Ascending aorta (tissue), 2 donors: Measurements from ENCODE around the gene MMP25. TPM values are rescaled to one million over a fixed set of nuclear protein-coding genes. Genes with fewer than 3 reads are reported as not detected.

Experiments used
- DNase-seq, 2 donors: peaks; one replicate each; pipeline ENCODE4 v3.0.0-alpha.2; 2019; ENCODE audit warnings: low spot score in 2 of 2
- H3K27ac ChIP-seq, 2 donors: fragments of 200-600 bp; sonication (generic); one replicate each; pipeline ENCODE4 v1.5.1; 2016 to 2017; ENCODE audit warnings: mild to moderate bottlenecking in 1 of 2
- H3K27me3 ChIP-seq: fragments of 200-600 bp; sonication (generic); one replicate; pipeline ENCODE4 v1.5.1; 2017
- H3K36me3 ChIP-seq, 2 donors: fragments of 200-600 bp; sonication (generic); one replicate each; pipeline ENCODE4 v1.5.1; 2016
- H3K4me1 ChIP-seq, 2 donors: fragments of 200-600 bp; sonication (generic); one replicate each; pipeline ENCODE4 v1.5.1; 2016 to 2017; ENCODE audit warnings: mild to moderate bottlenecking in 1 of 2
- H3K4me3 ChIP-seq, 2 donors: fragments of 200-600 bp; sonication (generic); one replicate each; pipeline ENCODE4 v1.5.1; 2016 to 2017; ENCODE audit warnings: mild to moderate bottlenecking in 1 of 2
- H3K9me3 ChIP-seq, 2 donors: fragments of 200-600 bp; sonication (generic); one replicate each; pipeline ENCODE4 v1.5.1; 2016
- intact Hi-C: fragments of 100-400 bp; cut with DNase I; formaldehyde crosslinking; loops from one replicate; pipeline ENCODE4 v1.15.1; 2023
- total RNA-seq: library from RNA; depleted of rRNA; stranded (reverse); fragments of >200 nt; gene quantifications from one replicate; pipeline ENCODE4 v1.1.0, GENCODE V29; 2016
- TF ChIP-seq, protein P1 (sequence below), 3 experiments: fragments of 200-600 bp in 2 of 3; fragments of 450-650 bp in 1 of 3; sonication (generic) in 2 of 3; IDR thresholded peaks; one replicate each; pipeline ENCODE4 v1.5.1; 2016 to 2019; ENCODE audit warnings: antibody characterized with exemption in 3 of 3, mild to moderate bottlenecking in 1 of 3, moderate library complexity in 1 of 3

Gene MMP25
- total RNA-seq, 1 donor from 2014 or later: 0.21 TPM

GRCh38 chr16:3013998-3014690 lies 32.2 kb upstream of the MMP25 start:
- Histone ChIP-seq H3K27ac (no peak overlapping the region), H3K36me3 (no peaks in the 10 kb centered on the region), H3K9me3 (no peaks in the 10 kb centered on the region), H3K4me3 (no peak overlapping the region), H3K27me3 (peaks cover 23% of the 10 kb centered on the region), H3K4me1 (peaks cover 0 to 5% of the 10 kb centered on the region in 2 donors)
- intact Hi-C loops: no loop called here
- TF ChIP-seq, protein P1, sequence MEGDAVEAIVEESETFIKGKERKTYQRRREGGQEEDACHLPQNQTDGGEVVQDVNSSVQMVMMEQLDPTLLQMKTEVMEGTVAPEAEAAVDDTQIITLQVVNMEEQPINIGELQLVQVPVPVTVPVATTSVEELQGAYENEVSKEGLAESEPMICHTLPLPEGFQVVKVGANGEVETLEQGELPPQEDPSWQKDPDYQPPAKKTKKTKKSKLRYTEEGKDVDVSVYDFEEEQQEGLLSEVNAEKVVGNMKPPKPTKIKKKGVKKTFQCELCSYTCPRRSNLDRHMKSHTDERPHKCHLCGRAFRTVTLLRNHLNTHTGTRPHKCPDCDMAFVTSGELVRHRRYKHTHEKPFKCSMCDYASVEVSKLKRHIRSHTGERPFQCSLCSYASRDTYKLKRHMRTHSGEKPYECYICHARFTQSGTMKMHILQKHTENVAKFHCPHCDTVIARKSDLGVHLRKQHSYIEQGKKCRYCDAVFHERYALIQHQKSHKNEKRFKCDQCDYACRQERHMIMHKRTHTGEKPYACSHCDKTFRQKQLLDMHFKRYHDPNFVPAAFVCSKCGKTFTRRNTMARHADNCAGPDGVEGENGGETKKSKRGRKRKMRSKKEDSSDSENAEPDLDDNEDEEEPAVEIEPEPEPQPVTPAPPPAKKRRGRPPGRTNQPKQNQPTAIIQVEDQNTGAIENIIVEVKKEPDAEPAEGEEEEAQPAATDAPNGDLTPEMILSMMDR (IDR thresholded peaks at IDR 0.05): no peak
- DNase-seq: no peak

GRCh38 chr16:3014971-3015370 lies 31.4 kb upstream of the MMP25 start:
- no peak for DNase-seq
- Histone ChIP-seq H3K36me3 (no peaks in the 10 kb centered on the region), H3K27me3 (peaks cover 23% of the 10 kb centered on the region), H3K4me1 (peaks cover 0 to 8% of the 10 kb centered on the region in 2 donors), H3K27ac (no peak overlapping the region), H3K9me3 (no peaks in the 10 kb centered on the region), H3K4me3 (no peak overlapping the region)
- intact Hi-C loops: no loop called here
- TF ChIP-seq, protein P1 (IDR thresholded peaks at IDR 0.05): no peak

DNA sequence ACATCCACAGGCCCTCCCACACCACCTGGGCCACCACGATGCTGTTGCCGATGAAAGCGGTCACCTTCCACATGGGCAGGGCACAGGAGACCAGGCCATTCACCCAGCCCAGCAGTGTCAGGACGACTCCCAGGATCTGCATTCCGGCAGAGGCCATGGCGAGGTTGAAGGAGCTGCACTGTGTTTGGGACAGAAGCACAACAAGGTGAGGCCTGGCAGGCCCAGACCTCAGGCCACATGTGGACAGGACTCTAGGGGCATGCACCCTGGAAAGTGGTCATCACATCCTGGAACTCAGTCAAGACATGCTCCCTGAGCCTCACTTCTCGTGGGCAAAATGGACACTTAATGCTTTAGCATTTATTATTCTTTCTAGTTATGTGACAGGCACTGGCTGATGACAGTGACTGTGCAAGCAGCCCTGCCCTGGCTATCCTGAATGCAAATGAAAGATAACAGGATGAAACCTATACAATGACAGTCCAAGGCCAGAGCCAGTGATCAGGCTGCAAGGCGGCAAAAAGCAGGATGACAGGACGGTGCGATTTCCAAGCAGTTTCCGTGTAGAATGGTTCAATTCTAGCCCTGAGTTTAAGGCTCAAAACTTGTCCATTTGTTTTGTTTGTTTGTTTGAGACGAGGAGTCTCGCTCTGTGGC lies 30.4 kb upstream of the MMP25 start:
- Histone ChIP-seq H3K27me3 (peaks cover 23% of the 10 kb centered on the region), H3K4me3 (no peak overlapping the region), H3K36me3 (no peaks in the 10 kb centered on the region), H3K4me1 (peaks cover 0 to 9% of the 10 kb centered on the region in 2 donors), H3K27ac (no peak overlapping the region), H3K9me3 (no peaks in the 10 kb centered on the region)
- intact Hi-C loops: no loop called here
- TF ChIP-seq, protein P1 (IDR thresholded peaks at IDR 0.05): no peak
- DNase-seq: no peak

GRCh38 chr16:3017344-3017743 lies 29.0 kb upstream of the MMP25 start:
- Histone ChIP-seq H3K4me3 (no peak overlapping the region), H3K9me3 (no peaks in the 10 kb centered on the region), H3K27ac (no peak overlapping the region), H3K27me3 (peaks cover 20% of the 10 kb centered on the region), H3K36me3 (no peaks in the 10 kb centered on the region), H3K4me1 (peaks cover 0 to 13% of the 10 kb centered on the region in 2 donors)
- no peak for DNase-seq
- intact Hi-C loops: no loop called here
- TF ChIP-seq, protein P1 (IDR thresholded peaks at IDR 0.05): no peak

DNA sequence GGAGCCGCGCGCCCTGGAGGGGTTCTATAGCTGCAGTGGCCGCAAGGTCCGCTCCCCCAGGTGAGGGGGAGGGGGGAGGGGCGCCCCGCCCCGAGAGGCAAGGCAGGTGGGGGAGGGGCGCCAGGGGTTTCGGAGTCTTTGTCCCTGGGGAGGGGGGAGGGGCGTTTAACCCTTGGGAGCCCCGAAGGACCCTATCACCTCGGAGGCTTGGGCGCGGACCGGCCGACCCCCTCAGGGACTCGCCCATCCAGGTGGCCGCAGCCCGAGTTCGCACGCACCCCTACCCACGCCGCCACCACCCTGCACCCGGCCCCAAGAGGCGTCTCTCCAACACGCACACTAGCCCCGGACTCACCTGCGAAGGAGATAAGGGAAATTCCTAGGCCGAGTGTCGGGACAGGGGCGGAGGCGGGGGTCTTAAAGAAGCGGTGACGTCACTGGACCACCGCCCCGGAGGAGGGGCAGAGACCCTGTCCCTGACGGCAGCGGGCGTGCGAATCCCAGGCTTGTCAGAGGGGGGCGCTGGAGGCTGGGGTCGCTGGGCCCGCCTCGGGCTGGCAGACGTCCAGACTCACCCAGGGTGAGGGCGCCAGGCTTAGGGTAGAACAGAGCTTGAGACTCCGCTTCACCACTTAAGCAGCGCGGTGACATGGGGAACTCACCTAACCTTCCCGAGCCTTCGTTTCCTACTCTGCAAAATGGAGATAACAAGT lies 28.4 kb upstream of the MMP25 start, which contains the start of gene CLDN6:
Gene CLDN6 (minus strand): TSS at position 390 of the 713 bp plus-strand sequence. CDS start 2,162 bp downstream, outside the sequence.
- H3K27me3 ChIP-seq: peaks cover 14% of the 10 kb centered on the region
- TF ChIP-seq, protein P1 (IDR thresholded peaks at IDR 0.05): no peak
- no peaks in the 10 kb centered on the region for H3K9me3 ChIP-seq
- no peak for DNase-seq
- H3K27ac ChIP-seq: no peak within 1 kb of the TSS
- H3K4me3 ChIP-seq: no peak within 1 kb of the TSS
- no peaks in the 10 kb centered on the region for H3K36me3 ChIP-seq
- intact Hi-C loops: no loop called here
- H3K4me1 ChIP-seq: peaks cover 5 to 17% of the 10 kb centered on the region in 2 donors
